ENCODE data around the gene CYP4V2. TPM values are rescaled to one million over a fixed set of nuclear protein-coding genes. Genes with fewer than 3 reads are reported as not detected.

Gene CYP4V2
- 6.5 TPM for polyA plus RNA-seq (2013, experiment 1 of 2; ENCODE audit: insufficient read length)
- 6.7 TPM for polyA plus RNA-seq (2013, experiment 2 of 2; ENCODE audit: insufficient read length)

DNA sequence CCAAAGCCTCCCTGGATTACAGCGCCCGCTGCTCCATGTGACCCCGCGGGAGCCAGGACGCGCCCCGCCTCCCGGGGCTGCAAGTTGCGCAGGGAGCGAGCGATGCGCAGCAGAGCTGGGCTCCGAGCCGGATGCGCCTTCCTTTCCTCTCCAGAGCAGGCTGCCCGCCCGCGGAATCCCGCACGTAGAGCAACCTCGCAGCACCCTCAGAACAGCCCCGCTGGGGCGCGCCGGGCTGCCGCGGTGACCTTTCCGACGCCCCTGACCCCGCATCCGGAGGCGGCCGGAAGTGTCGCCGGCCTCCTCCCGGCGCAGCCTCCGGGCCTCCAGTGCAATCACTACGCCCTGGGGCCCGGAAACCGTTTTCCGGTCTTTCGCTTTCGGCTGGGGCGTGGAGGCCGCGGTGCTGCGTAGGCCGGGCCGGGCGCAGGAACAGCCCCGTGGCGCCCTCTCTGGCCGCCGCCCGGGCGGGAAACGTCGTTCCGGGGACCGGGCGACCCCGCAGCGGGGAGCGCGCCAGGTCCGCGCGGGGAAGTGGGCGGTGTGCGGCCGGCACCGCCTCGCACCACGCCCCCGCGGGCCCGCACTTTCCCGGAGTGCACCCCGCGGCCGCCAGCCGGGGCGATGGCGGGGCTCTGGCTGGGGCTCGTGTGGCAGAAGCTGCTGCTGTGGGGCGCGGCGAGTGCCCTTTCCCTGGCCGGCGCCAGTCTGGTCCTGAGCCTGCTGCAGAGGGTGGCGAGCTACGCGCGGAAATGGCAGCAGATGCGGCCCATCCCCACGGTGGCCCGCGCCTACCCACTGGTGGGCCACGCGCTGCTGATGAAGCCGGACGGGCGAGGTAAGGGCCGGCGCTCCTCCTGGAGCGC lies at the start of gene CYP4V2:
TSS of gene CYP4V2 (plus strand) at position 368 of the 866 bp plus-strand sequence. CDS start at position 625, 257 bp downstream.
- DNase-seq, result peak; percentile 78

DNA sequence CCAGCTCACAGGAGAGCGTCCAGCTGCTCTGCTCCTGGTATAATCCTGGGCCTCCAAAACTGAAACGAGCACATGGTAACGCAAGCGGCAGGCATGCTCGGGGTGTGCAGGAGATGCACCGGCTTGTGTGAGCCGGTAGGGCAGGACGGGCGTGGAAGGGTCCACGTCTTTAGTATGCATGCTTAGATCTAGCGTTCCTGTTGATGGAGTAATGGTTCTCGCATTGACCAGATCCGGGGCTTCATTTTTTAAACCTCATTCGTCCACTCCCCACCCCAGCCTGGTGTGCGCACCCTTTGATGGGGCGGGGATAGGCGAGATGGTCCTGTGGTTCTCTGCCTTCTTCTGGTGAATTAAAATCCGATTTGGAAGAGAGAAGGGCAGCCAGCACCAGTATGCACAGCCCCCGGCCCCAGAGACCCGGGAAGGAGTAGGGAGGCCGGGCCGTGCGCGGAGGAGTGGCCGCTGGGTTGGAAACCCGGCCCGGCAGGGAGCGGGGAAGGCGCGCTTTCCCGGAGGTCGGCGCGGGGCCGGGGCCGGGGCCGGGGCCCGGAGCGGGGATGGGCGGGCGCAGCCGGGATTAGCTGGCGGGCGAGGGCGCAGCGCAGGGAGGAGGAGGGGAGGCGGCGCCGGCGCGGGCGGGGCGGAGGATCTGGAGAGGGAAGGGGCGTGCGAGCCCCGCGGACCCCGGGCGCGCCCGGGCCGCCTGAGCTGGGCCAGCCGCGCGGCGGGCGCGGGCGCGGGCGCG lies 47.0 kb upstream of the CYP4V2 start:
- peak; percentile 57 for DNase-seq

DNA sequence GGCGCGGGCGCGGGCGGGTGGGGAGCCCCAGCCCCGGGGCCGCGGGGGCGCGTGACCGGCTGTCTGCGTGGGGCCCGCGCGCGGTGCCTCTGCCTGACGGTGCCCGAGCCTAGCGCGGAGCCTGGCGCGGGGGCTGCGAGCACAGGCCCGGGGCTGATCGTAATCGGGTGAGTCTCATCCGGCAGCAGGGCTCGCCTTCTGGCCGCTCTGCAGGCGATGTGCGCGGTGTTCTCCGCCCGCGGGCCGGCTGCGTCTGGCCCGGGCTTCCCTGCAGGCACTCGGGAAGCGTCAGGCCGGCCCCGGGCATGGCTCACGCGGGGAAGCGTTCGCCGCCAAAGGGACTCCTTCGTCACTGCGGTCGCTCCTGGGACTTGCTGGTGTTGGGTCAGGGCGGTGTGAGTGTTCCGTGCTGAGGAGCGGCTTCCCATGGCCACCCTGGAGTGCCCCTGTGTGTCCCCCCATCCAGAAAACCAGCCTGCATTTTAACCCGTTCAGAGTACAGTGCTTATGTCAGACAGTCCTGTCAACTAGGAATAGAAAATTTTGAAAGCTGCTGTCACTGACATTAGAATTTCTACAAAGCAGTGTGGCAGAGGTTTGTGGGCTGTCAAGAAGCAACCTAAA lies 46.3 kb upstream of the CYP4V2 start:
- DNase-seq, result peak; percentile 58

DNA sequence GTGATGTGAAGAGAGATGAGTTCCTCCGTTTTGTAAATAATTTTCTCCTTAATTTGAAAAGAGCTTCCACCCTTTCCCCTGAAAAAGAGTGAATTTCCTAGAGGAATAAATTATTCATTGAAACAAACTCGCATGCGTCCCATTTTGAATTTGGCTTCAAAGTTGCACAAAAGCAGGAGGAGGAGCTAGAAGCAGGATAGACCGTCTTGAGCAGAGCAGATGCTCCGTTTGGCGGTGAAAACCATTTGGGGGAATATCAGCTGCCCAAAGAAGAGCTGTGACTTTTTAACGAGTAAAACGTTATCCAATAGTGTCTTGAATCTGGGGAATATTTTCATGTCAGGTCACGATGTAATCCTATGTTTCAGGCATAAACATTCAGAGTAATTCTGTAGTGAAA lies 44.9 kb upstream of the CYP4V2 start:
- DNase-seq, result no peak

DNA sequence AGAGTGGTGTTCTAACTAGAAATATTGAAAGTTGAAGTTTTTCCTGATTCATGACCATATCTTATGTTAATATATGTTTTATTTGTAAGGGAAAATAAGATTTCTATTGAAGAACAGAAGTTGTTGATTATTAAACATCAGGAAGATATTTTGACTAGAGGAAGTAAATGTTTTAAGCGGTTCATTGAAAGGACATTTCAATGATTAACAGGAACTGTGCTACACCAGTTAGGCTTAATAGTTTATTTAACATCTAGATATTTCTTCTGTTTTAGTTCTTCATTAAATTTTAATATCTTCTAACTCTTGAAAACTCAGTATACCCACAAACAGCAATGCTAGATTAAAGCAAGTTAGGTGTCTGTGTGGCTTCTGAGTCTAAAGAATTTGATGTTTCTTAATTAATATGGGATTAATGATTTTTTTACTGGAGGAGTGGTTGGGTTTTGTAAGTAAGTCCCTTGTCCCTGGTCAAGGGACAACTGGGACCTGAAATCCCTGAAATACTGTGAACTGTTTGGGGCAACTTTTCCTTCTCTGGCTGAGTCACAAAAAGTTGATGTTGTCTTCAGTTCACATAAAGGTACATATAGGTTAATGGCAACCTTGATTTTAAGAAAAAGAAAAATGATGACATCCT lies 42.9 kb upstream of the CYP4V2 start:
- no peak for DNase-seq

DNA sequence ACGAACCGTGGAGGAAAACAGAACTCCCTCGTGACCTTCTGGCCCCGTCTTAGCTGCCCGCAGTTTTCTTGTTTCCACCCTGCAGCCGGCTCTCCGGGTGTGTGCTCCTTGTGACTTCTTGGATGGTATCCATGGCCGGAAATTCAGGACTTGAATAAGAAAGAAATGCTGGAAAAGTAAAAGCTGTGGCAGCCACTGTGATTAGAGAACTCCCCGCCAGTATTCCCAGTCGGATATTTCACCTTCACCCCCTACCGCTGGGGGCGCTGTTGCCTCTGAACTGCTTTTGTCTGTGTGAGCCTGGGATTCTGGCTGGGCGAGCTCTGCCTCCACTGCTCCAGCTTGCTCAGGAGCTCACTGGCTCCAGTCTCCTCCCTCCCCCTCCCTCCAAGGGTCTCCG lies 41.5 kb upstream of the CYP4V2 start:
- no peak for DNase-seq

DNA sequence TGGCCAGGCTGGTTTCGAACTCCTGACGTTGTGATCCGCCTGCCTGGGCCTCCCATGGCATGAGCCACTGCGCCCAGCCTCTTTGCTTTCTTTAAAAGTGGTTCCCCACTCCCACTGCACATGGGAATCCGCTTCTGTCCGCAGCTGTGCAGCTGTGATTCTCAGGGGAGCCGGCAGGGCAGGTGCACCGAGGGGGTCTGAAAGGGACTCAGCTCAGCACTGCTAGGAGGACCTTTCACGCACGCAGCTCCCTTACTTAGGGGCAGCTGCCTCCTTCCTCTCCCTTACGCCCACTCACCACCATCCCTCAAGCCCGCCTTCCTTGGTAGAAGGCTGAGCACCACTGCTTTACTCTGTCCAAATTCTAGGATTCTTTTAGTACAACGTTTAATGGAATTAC lies 40.4 kb upstream of the CYP4V2 start:
- no peak for DNase-seq

DNA sequence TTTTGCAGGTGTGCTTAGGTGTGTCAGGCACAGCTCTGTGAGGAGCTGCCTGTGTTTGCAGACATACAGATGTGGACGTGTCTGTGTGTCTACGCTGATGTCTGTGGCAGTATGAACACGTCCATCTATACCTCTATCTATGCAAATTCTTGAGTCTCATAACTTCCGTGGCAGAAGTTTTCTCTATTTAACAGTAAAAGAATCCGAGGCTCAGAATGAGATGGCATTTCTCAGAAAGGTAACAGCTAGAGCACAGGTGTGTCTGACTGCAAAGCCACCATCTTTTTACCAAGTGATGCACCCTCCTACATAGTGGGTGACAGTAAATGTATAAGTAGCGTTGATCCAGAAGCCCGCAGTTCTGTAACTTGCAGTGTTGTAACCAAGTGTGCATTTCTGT lies 39.9 kb upstream of the CYP4V2 start:
- no peak for DNase-seq

DNA sequence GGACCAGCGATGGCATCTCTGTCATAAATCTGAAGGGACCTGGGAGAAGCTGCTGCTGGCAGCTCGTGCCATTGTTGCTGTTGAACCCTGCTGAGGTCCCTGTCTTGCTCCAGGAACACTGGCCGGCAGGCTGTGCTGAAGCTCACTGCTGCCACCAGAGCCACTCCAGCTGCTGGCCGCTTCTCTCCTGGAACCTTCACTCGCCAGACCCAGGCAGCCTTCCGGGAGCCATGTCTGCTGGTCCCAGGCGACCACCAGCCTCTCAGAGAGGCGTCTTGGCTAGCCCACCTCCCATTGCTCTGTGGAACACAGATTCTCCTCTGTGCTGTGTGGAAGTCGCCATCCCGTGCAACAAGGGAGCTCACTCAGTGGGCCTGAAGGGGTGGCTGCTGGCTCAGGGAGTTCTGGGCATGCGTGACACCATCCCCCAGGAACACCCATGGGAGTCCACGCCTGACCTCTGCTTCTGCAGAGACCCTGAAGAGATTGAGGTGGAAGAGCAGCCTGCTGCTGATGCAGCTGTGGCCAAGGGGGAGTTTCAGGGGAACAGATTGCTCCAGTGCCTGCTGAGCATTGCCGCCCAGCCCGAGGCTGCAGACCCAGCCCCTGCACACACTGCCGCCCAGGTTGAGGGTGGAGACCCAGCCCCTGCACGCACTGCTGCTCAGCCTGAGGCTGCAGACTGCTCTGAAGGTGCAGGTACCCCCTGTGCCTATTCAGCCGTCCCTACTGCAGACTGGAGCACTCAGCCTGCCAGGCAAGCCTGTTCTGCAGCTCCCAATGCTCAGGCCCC lies 33.1 kb upstream of the CYP4V2 start:
- no peak for DNase-seq

DNA sequence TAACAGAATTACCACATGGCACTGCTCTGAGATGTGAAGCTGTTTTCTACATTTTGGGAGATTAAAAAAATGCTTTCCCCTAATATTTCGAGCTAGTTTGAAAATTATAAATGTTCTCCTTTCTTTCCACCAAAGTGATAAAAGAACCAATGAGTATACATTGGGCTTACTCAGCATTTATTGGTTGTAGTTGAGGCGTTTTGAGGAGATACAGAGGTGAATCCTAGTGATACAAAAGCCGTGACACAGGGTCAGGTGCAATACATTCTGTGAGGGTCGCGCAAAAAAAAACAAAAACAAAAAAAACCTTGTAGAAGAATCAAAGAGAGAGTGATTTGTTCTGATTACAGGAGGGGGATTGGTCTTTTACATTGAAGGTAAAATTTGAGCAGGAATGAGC lies 32.4 kb upstream of the CYP4V2 start:
- DNase-seq, result no peak

DNA sequence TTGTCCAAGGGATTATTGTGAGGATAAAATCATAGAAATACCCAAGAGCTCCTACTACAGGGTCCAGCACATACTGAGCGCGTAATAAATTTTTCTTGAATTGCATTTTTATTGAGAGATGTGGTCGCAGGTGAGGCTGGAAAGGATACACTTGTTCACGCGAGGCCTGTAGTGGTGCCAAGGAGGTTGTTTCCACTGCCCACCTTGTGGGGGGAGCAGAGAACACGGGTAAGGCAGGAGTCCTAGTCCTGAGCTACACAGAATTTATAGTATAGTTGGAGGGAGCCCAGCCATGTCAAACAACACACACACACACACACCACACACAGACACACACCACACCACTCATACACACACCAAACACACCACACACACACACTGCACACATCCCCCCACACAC lies 31.8 kb upstream of the CYP4V2 start:
- DNase-seq, result no peak

DNA sequence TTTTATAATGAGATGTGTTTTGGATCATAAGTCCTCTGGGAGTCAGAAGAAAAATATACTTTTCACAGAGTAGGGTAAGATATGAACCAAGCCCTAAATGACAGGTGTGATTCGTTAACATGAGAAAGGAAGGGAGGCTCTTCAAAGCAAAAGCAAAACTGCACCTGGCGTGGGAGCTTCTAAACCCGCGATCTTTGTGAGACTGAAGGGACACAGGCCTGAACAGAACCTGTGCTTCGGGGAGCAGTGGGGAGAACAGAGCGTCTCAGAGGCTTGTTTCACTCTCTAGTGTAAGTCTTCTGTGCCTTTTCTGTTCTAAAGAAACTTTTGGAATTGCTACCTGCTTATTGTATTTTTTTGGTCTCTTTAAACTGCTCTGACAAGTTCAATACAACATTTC lies 30.2 kb upstream of the CYP4V2 start:
- DNase-seq, result no peak

DNA sequence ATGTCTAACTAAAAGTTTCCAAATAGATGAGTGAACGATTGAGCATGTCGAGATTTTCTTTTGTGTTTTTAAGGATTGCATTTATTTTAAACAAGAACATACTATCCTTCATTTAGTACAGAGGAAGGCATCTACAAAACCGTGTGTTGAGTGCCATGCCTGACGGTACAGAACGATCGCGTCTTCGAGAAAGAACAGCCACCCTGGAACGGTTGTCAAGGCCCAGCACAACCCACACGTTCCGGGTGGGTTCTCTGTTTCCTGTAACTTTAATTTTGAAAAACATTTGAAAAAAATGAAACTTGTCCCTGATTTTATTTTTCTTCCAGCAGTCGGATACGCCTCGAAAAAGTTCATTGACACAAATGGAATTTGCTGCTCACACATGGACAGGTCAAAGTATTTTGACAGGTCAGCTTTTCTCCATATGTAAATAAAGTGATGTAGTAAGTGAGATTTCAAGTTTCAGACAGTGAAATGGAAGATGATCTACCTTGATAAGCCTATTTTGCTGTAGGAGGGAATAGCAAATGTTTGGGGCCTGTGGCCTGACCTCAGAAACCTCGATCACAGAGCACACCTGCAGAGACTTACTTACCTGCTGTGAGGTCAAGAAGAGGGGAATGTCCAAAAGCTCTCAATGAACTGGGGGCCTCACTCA lies 24.4 kb upstream of the CYP4V2 start:
- no peak for DNase-seq

DNA sequence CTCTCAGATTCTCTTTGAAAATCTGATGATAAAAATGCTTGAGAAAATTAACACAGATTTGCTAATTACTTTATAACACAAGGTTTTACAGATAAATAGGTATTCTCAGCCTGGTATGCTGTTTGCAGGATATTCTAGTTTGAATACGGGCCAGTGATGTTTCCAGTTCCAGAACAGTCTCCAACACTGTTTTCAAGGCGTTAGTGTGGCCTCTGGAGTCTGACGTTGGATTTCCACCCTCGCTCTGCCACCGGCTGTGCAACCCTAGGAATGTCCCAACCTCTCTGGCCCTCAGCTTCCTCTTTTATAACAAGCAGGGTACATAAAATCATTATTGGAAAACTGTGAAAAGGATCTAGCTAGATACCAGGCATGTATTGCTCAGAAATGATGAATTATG lies 23.8 kb upstream of the CYP4V2 start:
- no peak for DNase-seq

DNA sequence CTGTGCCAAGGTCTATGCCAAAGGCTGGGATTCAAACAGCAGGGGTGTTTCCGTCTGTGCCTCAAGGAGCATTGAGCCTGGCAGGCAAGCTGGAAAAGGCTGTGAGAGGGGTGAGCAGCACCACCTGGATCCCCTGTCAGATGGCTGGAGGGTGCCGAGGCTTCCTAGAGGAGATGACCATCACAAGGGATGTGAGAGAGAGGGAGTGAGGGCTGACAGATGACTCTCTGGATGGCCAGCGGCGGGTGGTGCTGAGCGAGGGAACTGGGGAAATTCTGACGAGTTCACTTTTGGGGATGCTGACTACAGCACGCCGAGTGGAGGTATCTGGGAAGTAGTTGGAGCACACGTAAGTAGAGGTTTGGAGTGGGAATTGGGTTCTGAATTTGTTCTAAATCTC lies 22.6 kb upstream of the CYP4V2 start:
- DNase-seq, result no peak

DNA sequence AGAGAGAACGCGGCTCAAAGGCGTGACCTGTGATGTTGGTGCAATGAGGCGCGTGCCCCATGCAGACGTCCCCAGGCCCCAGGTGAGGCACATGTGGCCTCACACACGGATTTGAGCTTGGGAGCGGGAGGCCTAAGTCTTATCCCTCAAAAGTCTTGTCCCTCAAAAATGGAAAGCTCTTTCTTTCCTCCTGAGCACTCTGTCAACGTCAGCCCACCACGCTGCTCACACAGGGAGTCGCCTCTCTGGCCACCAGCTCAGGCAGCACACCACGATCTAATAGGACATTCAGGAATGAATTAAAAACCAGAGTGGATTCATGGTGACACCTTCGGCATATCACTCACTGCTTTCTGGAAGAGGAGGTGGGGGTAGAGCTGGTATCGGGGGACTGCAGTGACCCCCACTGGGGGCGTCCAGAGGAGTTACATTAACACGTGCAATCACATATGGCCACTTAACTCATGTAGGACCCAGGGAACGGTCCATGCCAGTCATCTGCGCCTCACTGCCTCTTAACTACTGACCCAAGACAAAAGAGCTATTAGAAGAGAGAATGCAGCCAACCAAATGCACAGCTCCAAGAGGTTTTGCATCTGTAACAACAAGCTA lies 21.9 kb upstream of the CYP4V2 start:
- no peak for DNase-seq

DNA sequence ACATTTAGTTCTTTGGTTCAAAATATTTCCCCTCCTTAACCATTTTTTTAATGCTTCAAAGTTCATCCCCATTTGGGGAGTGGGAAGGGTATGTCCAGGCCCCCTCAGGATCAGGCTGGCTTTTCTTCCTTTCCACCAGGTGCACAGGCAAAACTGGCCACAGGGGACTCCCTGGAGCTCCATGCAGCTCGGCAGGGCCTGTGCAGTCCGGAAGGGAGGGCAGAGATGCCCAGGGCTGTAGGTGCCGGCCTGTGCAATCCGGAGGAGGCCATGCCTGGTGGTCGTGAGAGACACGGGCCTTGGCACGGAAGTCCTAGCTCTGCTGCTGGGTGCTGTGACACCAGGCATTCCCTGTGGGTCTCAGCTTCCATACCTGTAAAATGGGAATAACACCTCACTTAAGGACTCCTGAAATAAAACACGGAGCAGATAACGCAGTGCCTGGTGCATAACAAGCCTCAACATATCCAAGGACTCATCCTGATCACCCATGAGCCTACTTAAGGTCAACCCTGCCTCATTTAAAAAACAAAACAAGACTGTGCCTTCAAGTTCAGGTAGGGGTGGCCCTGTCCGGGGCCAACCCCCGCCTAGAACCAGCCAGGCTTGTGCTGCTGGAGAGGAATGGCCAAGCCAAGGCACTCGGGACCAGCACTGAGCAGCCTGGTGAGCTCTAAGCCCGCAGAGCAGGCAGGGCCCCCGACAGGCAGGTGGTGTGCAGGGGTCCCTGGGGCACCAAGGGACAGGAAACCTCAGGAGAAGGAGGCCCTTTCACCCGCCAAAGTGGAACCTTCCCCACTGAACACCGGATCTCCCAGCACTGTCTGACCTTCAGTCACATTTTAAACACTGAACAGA lies 21.2 kb upstream of the CYP4V2 start:
- DNase-seq, result no peak

DNA sequence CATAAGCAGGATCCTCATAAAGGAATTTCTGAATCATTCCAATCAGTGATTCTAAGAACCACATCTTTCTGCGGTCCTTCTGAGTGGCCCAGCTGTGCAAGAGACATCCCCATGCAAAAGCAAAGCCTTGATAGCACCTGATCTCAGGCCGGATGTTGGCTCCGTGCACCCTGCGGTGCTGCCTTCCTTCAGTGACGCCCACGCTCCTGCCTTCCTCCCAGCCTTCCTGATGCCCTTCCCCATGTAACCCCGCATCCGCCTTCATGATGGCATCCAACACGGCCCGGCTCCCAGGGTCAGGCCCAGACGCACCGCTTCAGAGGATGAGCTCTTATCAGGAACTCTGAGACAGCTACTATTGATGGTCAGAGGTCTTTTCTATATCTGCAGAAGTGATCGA lies 20.4 kb upstream of the CYP4V2 start:
- no peak for DNase-seq

DNA sequence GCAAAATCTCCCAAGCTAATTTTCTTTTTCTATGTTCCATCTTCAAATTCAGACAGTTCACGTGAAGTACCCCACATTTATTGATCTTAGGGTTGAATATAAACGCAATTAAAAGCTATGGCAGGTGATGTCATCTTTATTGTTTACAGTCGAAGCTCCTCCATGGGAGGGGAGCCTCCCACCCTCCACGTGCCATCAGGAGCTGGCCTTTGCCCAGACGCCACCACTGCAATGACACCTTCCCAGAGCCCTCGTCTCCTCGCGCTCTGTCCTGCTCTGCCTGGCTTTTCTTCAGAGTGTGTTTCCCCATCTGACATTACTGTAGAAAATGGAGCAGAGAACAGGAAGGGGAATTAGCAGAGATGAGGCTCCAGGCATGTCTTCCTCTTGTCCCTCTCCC lies 18.8 kb upstream of the CYP4V2 start:
- DNase-seq, result no peak

DNA sequence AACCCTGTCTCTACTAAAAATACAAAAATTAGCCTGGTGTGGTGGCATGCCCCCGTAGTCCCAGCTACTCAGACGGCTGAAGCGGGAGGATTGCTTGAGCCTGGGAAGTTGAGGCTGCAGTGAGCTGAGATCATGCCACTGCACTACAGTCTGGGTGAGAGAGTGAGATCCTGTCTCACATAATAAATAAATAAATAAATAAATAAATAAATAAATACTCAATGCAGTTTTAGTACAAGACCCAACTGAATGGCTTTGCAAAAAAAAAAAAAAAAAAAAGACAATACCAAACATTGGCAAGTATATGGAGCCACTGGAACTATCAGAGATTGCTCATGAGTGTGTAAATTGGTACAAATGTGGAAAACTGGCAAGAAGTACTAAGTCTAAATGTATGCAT lies 3.3 kb upstream of the CYP4V2 start:
- DNase-seq, result no peak

Data from fibroblast of skin of abdomen (primary cell).